ENCODE results near the gene DNAJA3.
A peak's percentile ranks its signal among the peaks of the same experiment; 100 is the strongest.

DNAJA3 gene

GRCh38 chr16:4425378-4426020 is at the start of gene DNAJA3:
Gene DNAJA3 (plus strand): TSS chr16:4425868. CDS start chr16:4425882, 14 bp downstream.
- DNase-seq (ENCODE audit: low read depth in 3 of 3, low spot score in 1 of 3): peak; percentile 76 to 86 (median 81)

- no peak for DNase-seq (ENCODE audit: low read depth in 3 of 3, low spot score in 1 of 3)
Measured at GRCh38 chr16:4376126-4376892, 49.4 kb upstream of the DNAJA3 start.

- no peak for DNase-seq (ENCODE audit: low read depth in 3 of 3, low spot score in 1 of 3)
Measured at GRCh38 chr16:4376893-4377572, 48.6 kb upstream of the DNAJA3 start.

- DNase-seq (ENCODE audit: low read depth in 3 of 3, low spot score in 1 of 3): no peak
Measured at GRCh38 chr16:4377573-4378154, 48.0 kb upstream of the DNAJA3 start.

- DNase-seq (ENCODE audit: low read depth in 3 of 3, low spot score in 1 of 3): no peak
Measured at GRCh38 chr16:4378161-4378666, 47.5 kb upstream of the DNAJA3 start.

- DNase-seq (ENCODE audit: low read depth in 3 of 3, low spot score in 1 of 3): no peak
Measured at GRCh38 chr16:4378999-4379690, 46.5 kb upstream of the DNAJA3 start.

- no peak for DNase-seq (ENCODE audit: low read depth in 3 of 3, low spot score in 1 of 3)
Measured at GRCh38 chr16:4380119-4381063, 45.3 kb upstream of the DNAJA3 start.

- no peak for DNase-seq (ENCODE audit: low read depth in 3 of 3, low spot score in 1 of 3)
Measured at GRCh38 chr16:4381072-4381934, 44.4 kb upstream of the DNAJA3 start.

- no peak for DNase-seq (ENCODE audit: low read depth in 3 of 3, low spot score in 1 of 3)
Measured at GRCh38 chr16:4381935-4382794, 43.5 kb upstream of the DNAJA3 start.

GRCh38 chr16:4382795-4383357 is 42.8 kb upstream of the DNAJA3 start:
- no peak for DNase-seq (ENCODE audit: low read depth in 3 of 3, low spot score in 1 of 3)

GRCh38 chr16:4383591-4384444 is 41.9 kb upstream of the DNAJA3 start:
- no peak for DNase-seq (ENCODE audit: low read depth in 3 of 3, low spot score in 1 of 3)

GRCh38 chr16:4384509-4384942 is 41.1 kb upstream of the DNAJA3 start:
- no peak for DNase-seq (ENCODE audit: low read depth in 3 of 3, low spot score in 1 of 3)

GRCh38 chr16:4385066-4385788 is 40.4 kb upstream of the DNAJA3 start:
- no peak for DNase-seq (ENCODE audit: low read depth in 3 of 3, low spot score in 1 of 3)

- DNase-seq (ENCODE audit: low read depth in 3 of 3, low spot score in 1 of 3): no peak
Measured at GRCh38 chr16:4385789-4386450, 39.7 kb upstream of the DNAJA3 start.

GRCh38 chr16:4386451-4386805 is 39.2 kb upstream of the DNAJA3 start:
- DNase-seq (ENCODE audit: low read depth in 3 of 3, low spot score in 1 of 3): no peak
